LHCN-M2 (cell line): ENCODE measurements around the gene TMEM14A. TPM values are rescaled to one million over a fixed set of nuclear protein-coding genes. Genes with fewer than 3 reads are reported as not detected.

ENCODE experiments used
- DNase-seq: peaks from one replicate; pipeline ENCODE4 v3.0.0-alpha.2; 2012; ENCODE audit warnings: low read depth
- total RNA-seq: library from RNA; depleted of rRNA; stranded (reverse); fragments of >200 nt; gene quantifications from 2 replicates; pipeline ENCODE4 v1.2.3, GENCODE V29; 2014; rRNA removed

Gene TMEM14A
- total RNA-seq, 1 experiment from 2014 or later = 50.6 TPM

GRCh38 chr6:52735071-52735470, 64.2 kb downstream of the TMEM14A start:
- DNase-seq = no peak

- no peak for DNase-seq
Observed at GRCh38 chr6:52736145-52736544, 65.2 kb downstream of the TMEM14A start.

Other genes starting within 250 kb of the TMEM14A start
- 108 and 124 TPM in 2 replicates for gene TRAM2, start 94.1 kb upstream of the TMEM14A start, total RNA-seq
- gene GSTA2, start 92.4 kb downstream of the TMEM14A start, total RNA-seq = not detected in 2 replicates
- not detected in 2 replicates for gene GSTA1, start 132.7 kb downstream of the TMEM14A start, total RNA-seq
- not detected in 2 replicates for gene GSTA5, start 169.7 kb downstream of the TMEM14A start, total RNA-seq
- not detected in 2 replicates for gene GSTA3, start 238.6 kb downstream of the TMEM14A start, total RNA-seq